UCSD-AML1 (cell line): ENCODE results near the gene PGK1.
A peak's percentile ranks its signal among the peaks of the same experiment; 100 is the strongest.
"Not testable (repeated sequence)": the region's sequence is repeated elsewhere in the genome, so short reads cannot be mapped to it uniquely, and the experiment has no call there.

Source experiments
- DNase-seq: peaks from one replicate; lab custom pipeline; 2025; ENCODE audit not compliant: unreplicated experiment; lab: John Stamatoyannopoulos, UW

Gene PGK1

GRCh38 chrX:78111140-78111931, 7.3 kb downstream of the PGK1 start:
- no peak for DNase-seq

- no peak for DNase-seq
Observed at GRCh38 chrX:78116365-78116764, 12.3 kb downstream of the PGK1 start.

- no peak for DNase-seq
Observed at GRCh38 chrX:78116766-78117165, 12.7 kb downstream of the PGK1 start.

GRCh38 chrX:78118628-78119027, 14.6 kb downstream of the PGK1 start:
- DNase-seq, result no peak

GRCh38 chrX:78119521-78120227, 15.6 kb downstream of the PGK1 start:
- DNase-seq, result no peak

GRCh38 chrX:78123190-78123589, 19.1 kb downstream of the PGK1 start:
- DNase-seq, result no peak

GRCh38 chrX:78124307-78124706, 20.3 kb downstream of the PGK1 start:
- no peak for DNase-seq

GRCh38 chrX:78125148-78125547, 21.1 kb downstream of the PGK1 start:
- no peak for DNase-seq

GRCh38 chrX:78125781-78126180, 21.7 kb downstream of the PGK1 start:
- DNase-seq, result not testable (repeated sequence)

GRCh38 chrX:78129714-78130113, 25.7 kb downstream of the PGK1 start:
- no peak for DNase-seq

- DNase-seq, result no peak
Observed at GRCh38 chrX:78130396-78130795, 26.3 kb downstream of the PGK1 start.

GRCh38 chrX:78131117-78131516, 27.1 kb downstream of the PGK1 start:
- no peak for DNase-seq

- no peak for DNase-seq
Observed at GRCh38 chrX:78133238-78133960, 29.4 kb downstream of the PGK1 start.

- DNase-seq, result peak; percentile 82
Observed at GRCh38 chrX:78139160-78140123, 35.4 kb downstream of the PGK1 start, which contains the start of gene TAF9B. Gene TAF9B (minus strand): TSS chrX:78139650. CDS start chrX:78139611, 39 bp downstream.

GRCh38 chrX:78140206-78140605, 36.2 kb downstream of the PGK1 start:
- no peak for DNase-seq

- DNase-seq, result not testable (repeated sequence)
Observed at GRCh38 chrX:78147002-78147540, 43.0 kb downstream of the PGK1 start.

- not testable (repeated sequence) for DNase-seq
Observed at GRCh38 chrX:78157373-78157772, 53.3 kb downstream of the PGK1 start.

- DNase-seq, result not testable (repeated sequence)
Observed at GRCh38 chrX:78157846-78158245, 53.8 kb downstream of the PGK1 start.

GRCh38 chrX:78160711-78161110, 56.7 kb downstream of the PGK1 start:
- DNase-seq, result not testable (repeated sequence)

GRCh38 chrX:78163175-78163574, 59.1 kb downstream of the PGK1 start:
- not testable (repeated sequence) for DNase-seq
